Endothelial cell of umbilical vein (primary cell): ENCODE measurements around the gene ACD. TPM values are rescaled to one million over a fixed set of nuclear protein-coding genes. Genes with fewer than 3 reads are reported as not detected.

Experiments
- BruUV-seq: library from RNA; stranded (reverse); fragments of 400-500 nt; replicated peaks from 2 replicates; lab custom pipeline; 2021; lab: Mats Ljungman, UMichigan
- CTCF ChIA-PET: fragments of 300-600, 350-600 bp; sonication (Branson Sonifier 250); formaldehyde crosslinking; loops from one replicate; lab custom pipeline; 2021; ENCODE audit warnings: antibody characterized with exemption, inconsistent platforms; lab: Charles Lee
- POLR2A ChIA-PET: fragments of 300-600, 350-600 bp; sonication (Branson Sonifier 250); formaldehyde crosslinking; loops from one replicate; lab custom pipeline; 2021; ENCODE audit warnings: antibody characterized with exemption, inconsistent platforms; lab: Charles Lee
- DNase-seq: peaks from one replicate; pipeline ENCODE4 v3.0.0-alpha.2; 2011; ENCODE audit warnings: low read depth, low spot score
- FAIRE-seq: peaks from 2 replicates; lab custom pipeline; 2011; peaks lifted over from hg19 to GRCh38; lab: Jason Lieb, UNC
- H2AFZ ChIP-seq: 2 replicates; pipeline ENCODE4 v1.6.0; 2012; ENCODE audit warnings: low read depth, low read length, control low read depth, inconsistent platforms
- H3K27ac ChIP-seq: 2 replicates; pipeline ENCODE4 v1.5.1; 2011; ENCODE audit warnings: low read depth, mild to moderate bottlenecking, control low read depth, low read length, moderate library complexity; ENCODE audit not compliant: insufficient read depth
- H3K27me3 ChIP-seq, 2 experiments: 2 replicates each; pipeline versions ENCODE4 v1.6.0 to v1.6.1; 2011; ENCODE audit warnings: low read length in 2 of 2, mixed read lengths in 1 of 2; ENCODE audit not compliant: control insufficient read depth in 2 of 2, insufficient read depth in 2 of 2
- H3K36me3 ChIP-seq, 2 experiments: 2 replicates in 1 of 2; 3 replicates in 1 of 2; pipeline ENCODE4 v1.5.1; 2011; ENCODE audit warnings: low read length in 2 of 2, mild to moderate bottlenecking in 1 of 2, moderate library complexity in 1 of 2; ENCODE audit not compliant: control insufficient read depth in 2 of 2, insufficient read depth in 2 of 2; ENCODE audit errors: extremely low read depth in 1 of 2
- H3K4me1 ChIP-seq: 3 replicates; pipeline ENCODE4 v1.5.1; 2011; ENCODE audit warnings: mild to moderate bottlenecking, low read length; ENCODE audit not compliant: control insufficient read depth, insufficient read depth; ENCODE audit errors: extremely low read depth
- H3K4me2 ChIP-seq: 2 replicates; pipeline ENCODE4 v1.6.1; 2011; ENCODE audit warnings: low read length, control low read depth, mixed read lengths; ENCODE audit not compliant: insufficient read depth
- H3K4me3 ChIP-seq, 3 experiments: fragments of 200-600 bp in 1 of 3; sonication (generic), shearing (Covaris generic) in 1 of 3; replicated peaks in 1 of 3; 2 replicates each; pipeline ENCODE4 v1.5.1; 2011 to 2016; ENCODE audit warnings: control low read depth in 3 of 3, low read length in 3 of 3, mild to moderate bottlenecking in 2 of 3, inconsistent platforms in 1 of 3, low read depth in 1 of 3, moderate library complexity in 1 of 3; ENCODE audit not compliant: insufficient read depth in 1 of 3
- H3K79me2 ChIP-seq: 2 replicates; pipeline ENCODE4 v1.6.0; 2012; ENCODE audit warnings: low read length, inconsistent platforms; ENCODE audit not compliant: control insufficient read depth, insufficient read depth
- H3K9ac ChIP-seq: replicated peaks from 2 replicates; pipeline ENCODE3; 2011; ENCODE audit warnings: low read length, control low read depth; ENCODE audit not compliant: insufficient read depth; ENCODE audit errors: extremely low read depth
- H3K9me1 ChIP-seq: replicated peaks from 3 replicates; pipeline ENCODE4 v1.6.0; 2011; ENCODE audit warnings: mild to moderate bottlenecking, low read length; ENCODE audit not compliant: control insufficient read depth, insufficient read depth; ENCODE audit errors: extremely low read depth
- H3K9me3 ChIP-seq: replicated peaks from 2 replicates; pipeline ENCODE4 v1.5.1; 2012; ENCODE audit warnings: low read length, inconsistent platforms; ENCODE audit not compliant: control insufficient read depth, insufficient read depth
- H4K20me1 ChIP-seq: replicated peaks from 2 replicates; pipeline ENCODE3; 2011; ENCODE audit warnings: mild to moderate bottlenecking, low read length; ENCODE audit not compliant: control insufficient read depth, insufficient read depth; ENCODE audit errors: extremely low read depth
- CTCF ChIP-seq, 2 donors: IDR thresholded peaks; 1 replicate in 1 of 2; 2 replicates in 1 of 2; pipeline ENCODE4 v1.5.1; 2011; ENCODE audit warnings: low read length in 2 of 2, mild to moderate bottlenecking in 2 of 2, moderate library complexity in 2 of 2, control low read depth in 1 of 2, inconsistent platforms in 1 of 2, low read depth in 1 of 2; ENCODE audit not compliant: insufficient read depth in 1 of 2; ENCODE audit errors: extremely low read depth in 1 of 2
- EZH2 ChIP-seq: IDR thresholded peaks from 2 replicates; pipeline ENCODE4 v1.6.1; 2012; ENCODE audit warnings: borderline replicate concordance, low read depth, mild to moderate bottlenecking, moderate library complexity, low read length, inconsistent platforms; ENCODE audit not compliant: severe bottlenecking
- FOS ChIP-seq: IDR thresholded peaks from 2 replicates; pipeline ENCODE4 v1.6.1; 2011; ENCODE audit warnings: mild to moderate bottlenecking, low read length, moderate library complexity, borderline replicate concordance; ENCODE audit not compliant: insufficient read depth
- GATA2 ChIP-seq: IDR thresholded peaks from 2 replicates; pipeline ENCODE4 v1.7.0; 2011; ENCODE audit warnings: low read depth, mild to moderate bottlenecking, moderate library complexity, mixed read lengths, low read length; ENCODE audit not compliant: insufficient read length, insufficient read depth
- JUN ChIP-seq: IDR thresholded peaks from 2 replicates; pipeline ENCODE4 v1.6.1; 2011; ENCODE audit warnings: borderline replicate concordance, low read depth; ENCODE audit not compliant: insufficient read length, insufficient read depth
- MAX ChIP-seq: IDR thresholded peaks from 2 replicates; pipeline ENCODE4 v1.6.1; 2011; ENCODE audit not compliant: insufficient read depth, insufficient read length
- MYC ChIP-seq: IDR thresholded peaks from one replicate; pipeline ENCODE4 v1.6.1; 2011; ENCODE audit warnings: mild to moderate bottlenecking, low read depth, low read length
- POLR2A ChIP-seq: IDR thresholded peaks from 2 replicates; pipeline ENCODE4 v1.6.1; 2012; ENCODE audit warnings: low read depth, mild to moderate bottlenecking, control low read depth, low read length
- POLR2AphosphoS5 ChIP-seq: IDR thresholded peaks from 2 replicates; pipeline ENCODE4 v1.6.1; 2012; ENCODE audit warnings: low read depth, mild to moderate bottlenecking, control low read depth, low read length, moderate library complexity; ENCODE audit not compliant: insufficient read depth
- dilution Hi-C: fragments of 300-500 bp; cut with MboI; formaldehyde crosslinking; loops from one replicate; pipeline ENCODE4 v1.15.0; 2019; ENCODE audit warnings: low sequenced_read_pairs; ENCODE audit not compliant: extremely low pct_ligation_motif_present
- intact Hi-C: fragments of 100-400 bp; cut with micrococcal nuclease; formaldehyde crosslinking; loops from one replicate; pipeline ENCODE4 v1.10.0; 2022
- polyA plus RNA-seq, 4 experiments: library from polyadenylated mRNA; depleted of rRNA in 3 of 4; stranded (reverse) in 3 of 4; unstranded in 1 of 4; fragments of >200 nt; gene quantifications; 2 replicates each; pipeline versions ENCODE4 v1.2.1 to v1.2.3, GENCODE V29; 2011 to 2012; ENCODE audit warnings: missing spikeins in 1 of 4
- total RNA-seq: library from RNA; stranded (reverse); gene quantifications from 2 replicates; pipeline ENCODE4 v1.2.3, GENCODE V29; 2021

ACD gene
- total and polyA plus RNA-seq, 2 donors (not counting 3 experiments of a cell fraction or from before 2014, with no cell fraction given), result 24.4 to 36.0 TPM

GRCh38 chr16:67650023-67650422 is 10.0 kb downstream of the ACD start:
- BruUV-seq, result no TSS peak
- DNase-seq, result no peak
- peaks cover 42 to 47% of the 10 kb centered on the region in 2 experiments for H3K27me3 ChIP-seq

More at GRCh38 chr16:67650023-67650422, 10.0 kb downstream of the ACD start:
- dilution Hi-C loops (no loop called here), intact Hi-C loops (no loop called here)
- ChIA-PET CTCF (interaction anchor here (1.9 kb wide), 1 partner anchor 10 kb away, joined by 5 read pairs; the partner anchor contains the start of gene ACD), POLR2A (no interaction called here)
- no peak overlapping the region for H3K27ac ChIP-seq
- no peaks in the 10 kb centered on the region for H3K9me3 ChIP-seq
- no peak overlapping the region for H2AFZ ChIP-seq
- H3K4me2 ChIP-seq, result no peak overlapping the region
- no peak overlapping the region for H3K9ac ChIP-seq
- no peaks in the 10 kb centered on the region for H4K20me1 ChIP-seq
- FAIRE-seq, result no peak
- H3K36me3 ChIP-seq, result no peaks in the 10 kb centered on the region
- TF ChIP-seq MAX (no peak), JUN (no peak), EZH2 (no peak), POLR2A (no peak), MYC (no peak), GATA2 (no peak), POLR2AphosphoS5 (no peak), FOS (no peak), CTCF (IDR thresholded peaks at IDR 0.05; ENCODE audit: extremely low read depth in 1 of 2, insufficient read depth in 1 of 2, low read depth in 1 of 2, low read length in 2 of 2) (no peak)
- H3K79me2 ChIP-seq, result no peaks in the 10 kb centered on the region
- H3K9me1 ChIP-seq, result no peaks in the 10 kb centered on the region
- H3K4me3 ChIP-seq, result no peak overlapping the region
- peaks cover 5% of the 10 kb centered on the region for H3K4me1 ChIP-seq
